Naive B cell (primary cell): ENCODE data around the gene RGL4. TPM values are rescaled to one million over a fixed set of nuclear protein-coding genes. Genes with fewer than 3 reads are reported as not detected.

Experiments used
- ATAC-seq, 2 donors: fragments of 150-1000 bp; cut with Tn5 transposase; 2 replicates each; pipeline ENCODE4 v1.10.0; 2021; ENCODE audit warnings: low read depth in 2 of 2, mild to moderate bottlenecking in 2 of 2, moderate library complexity in 2 of 2
- DNase-seq: peaks from one replicate; pipeline ENCODE4 v3.0.0; 2022
- H3K27ac Mint-ChIP-seq, 6 donors: one replicate each; pipeline ENCODE4 v1.8.0; 2020 to 2022; ENCODE audit warnings: mild to moderate bottlenecking in 6 of 6, mixed read lengths in 6 of 6, moderate library complexity in 5 of 6, inconsistent platforms in 2 of 6
- H3K27me3 Mint-ChIP-seq, 3 donors: one replicate each; pipeline ENCODE4 v1.8.0; 2021 to 2022; ENCODE audit warnings: mixed read lengths in 3 of 3, mild to moderate bottlenecking in 1 of 3
- H3K36me3 Mint-ChIP-seq, 2 donors: one replicate each; pipeline ENCODE4 v1.8.0; 2020 to 2022; ENCODE audit warnings: mixed read lengths in 2 of 2, inconsistent platforms in 1 of 2, mild to moderate bottlenecking in 1 of 2
- H3K4me1 Mint-ChIP-seq, 3 donors: one replicate each; pipeline ENCODE4 v1.8.0; 2020 to 2022; ENCODE audit warnings: mixed read lengths in 3 of 3, inconsistent platforms in 1 of 3, mild to moderate bottlenecking in 1 of 3, moderate library complexity in 1 of 3
- H3K4me3 Mint-ChIP-seq, 8 donors: one replicate each; pipeline ENCODE4 v1.8.0; 2020 to 2022; ENCODE audit warnings: mild to moderate bottlenecking in 8 of 8, mixed read lengths in 8 of 8, moderate library complexity in 8 of 8, inconsistent platforms in 2 of 8
- H3K9me3 Mint-ChIP-seq, 7 donors: one replicate each; pipeline ENCODE4 v1.8.0; 2020 to 2022; ENCODE audit warnings: mixed read lengths in 7 of 7, mild to moderate bottlenecking in 5 of 7, inconsistent platforms in 2 of 7, moderate library complexity in 1 of 7
- polyA plus RNA-seq, 6 donors: library from polyadenylated mRNA; unstranded; fragments of 300-500 nt; fragmentation: Illumina TruSeq; gene quantifications; one replicate each; pipeline ENCODE4 v1.2.3, GENCODE V29; 2021; ENCODE audit warnings: low read depth in 6 of 6

Gene RGL4
- polyA plus RNA-seq, 6 donors from 2014 or later = 0.78 to 3.9 (median 1.9) TPM

DNA sequence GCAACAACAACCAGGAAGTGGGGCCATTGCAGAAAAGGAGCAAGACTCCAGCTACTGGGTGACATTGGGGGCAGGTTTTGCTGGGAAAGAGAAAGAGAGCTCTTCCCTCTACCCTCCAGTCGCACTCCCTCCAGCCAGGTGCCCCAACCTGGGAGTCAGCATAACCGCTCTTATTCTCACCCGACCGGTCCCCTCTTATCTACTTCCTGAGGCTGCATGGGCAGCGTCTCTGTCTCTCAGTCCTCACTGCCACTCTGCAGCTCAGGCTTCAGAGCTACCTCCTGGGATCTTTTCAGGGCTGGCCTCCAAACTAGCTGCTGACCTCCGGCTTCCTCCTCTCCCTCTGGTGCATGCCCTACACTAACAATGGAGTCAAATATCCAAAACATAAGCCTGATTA, 55.0 kb downstream of the RGL4 start:
- Mint-ChIP-seq H3K9me3 (peaks cover 0 to 4% (median 0%) of the 10 kb centered on the region in 7 donors), H3K4me3 (no peak overlapping the region), H3K4me1 (peaks cover 25 to 28% (median 26%) of the 10 kb centered on the region in 3 donors), H3K27ac (peak overlapping the region in 2 of 6 donors; percentile 66 to 81), H3K36me3 (peaks cover 16 to 24% of the 10 kb centered on the region in 2 donors), H3K27me3 (no peaks in the 10 kb centered on the region)
- DNase-seq (no peak), ATAC-seq (no peak)

Other genes starting within 250 kb of the RGL4 start
- gene IGLL1, start 110.7 kb upstream of the RGL4 start, polyA plus RNA-seq = not detected
- under 1 TPM in 2 of 6 donors, not detected in 4; 0.21 to 0.23 TPM for gene DRICH1, start 58.7 kb upstream of the RGL4 start, polyA plus RNA-seq
- gene ZNF70, start 60.1 kb downstream of the RGL4 start, polyA plus RNA-seq = 1 to 10 TPM in 1 of 6 donors, under 1 TPM in 4, not detected in 1; 0.22 to 1.0 (median 0.47) TPM
- gene VPREB3, start 63.4 kb downstream of the RGL4 start, polyA plus RNA-seq = 1,000 to 10,000 TPM in 5 of 6 donors, 100 to 1,000 TPM in 1; 910 to 1,673 (median 1,335) TPM
- gene C22orf15, start 72.0 kb downstream of the RGL4 start, polyA plus RNA-seq = 1 to 10 TPM in 2 of 6 donors, under 1 TPM in 2, not detected in 2; 0.13 to 4.9 (median 1.0) TPM
- 10 to 100 TPM; 36.3 to 65.9 (median 62.6) TPM for gene CHCHD10, start 77.0 kb downstream of the RGL4 start, polyA plus RNA-seq
- gene MMP11, start 81.8 kb downstream of the RGL4 start, polyA plus RNA-seq = 10 to 100 TPM; 10.2 to 18.9 (median 14.2) TPM
- 10 to 100 TPM; 73.0 to 90.9 (median 78.1) TPM for gene SMARCB1, start 96.0 kb downstream of the RGL4 start, polyA plus RNA-seq
- gene DERL3, start 148.0 kb downstream of the RGL4 start, polyA plus RNA-seq = 10 to 100 TPM; 25.2 to 33.9 (median 26.4) TPM
- 10 to 100 TPM in 4 of 6 donors, 1 to 10 TPM in 2; 7.0 to 15.9 (median 10.9) TPM for gene SLC2A11, start 166.9 kb downstream of the RGL4 start, polyA plus RNA-seq
- gene MIF, start 203.4 kb downstream of the RGL4 start, polyA plus RNA-seq = 1,000 to 10,000 TPM in 2 of 6 donors, 100 to 1,000 TPM in 4; 853 to 1,113 (median 946) TPM